Keratinocyte (primary cell): Measurements from ENCODE around the gene GAMT.

Experiments used
- EZH2 ChIP-seq: IDR thresholded peaks from one replicate; pipeline ENCODE4 v1.6.1; 2012; ENCODE audit warnings: inconsistent platforms, mild to moderate bottlenecking, low read length, moderate library complexity
- TF ChIP-seq, protein P1 (sequence below), 3 experiments: IDR thresholded peaks in 1 of 3; conservative IDR thresholded peaks in 1 of 3; optimal IDR thresholded peaks in 1 of 3; 2 replicates in 2 of 3; 3 replicates in 1 of 3; pipeline versions ENCODE3 to v1.5.1; 2011; ENCODE audit warnings: low read length in 3 of 3, mild to moderate bottlenecking in 3 of 3, moderate library complexity in 2 of 3, control low read depth in 1 of 3, inconsistent platforms in 1 of 3; ENCODE audit not compliant: insufficient read depth in 2 of 3; ENCODE audit errors: extremely low read depth in 1 of 3

- TF ChIP-seq EZH2 = no peak
- TF ChIP-seq, protein P1, sequence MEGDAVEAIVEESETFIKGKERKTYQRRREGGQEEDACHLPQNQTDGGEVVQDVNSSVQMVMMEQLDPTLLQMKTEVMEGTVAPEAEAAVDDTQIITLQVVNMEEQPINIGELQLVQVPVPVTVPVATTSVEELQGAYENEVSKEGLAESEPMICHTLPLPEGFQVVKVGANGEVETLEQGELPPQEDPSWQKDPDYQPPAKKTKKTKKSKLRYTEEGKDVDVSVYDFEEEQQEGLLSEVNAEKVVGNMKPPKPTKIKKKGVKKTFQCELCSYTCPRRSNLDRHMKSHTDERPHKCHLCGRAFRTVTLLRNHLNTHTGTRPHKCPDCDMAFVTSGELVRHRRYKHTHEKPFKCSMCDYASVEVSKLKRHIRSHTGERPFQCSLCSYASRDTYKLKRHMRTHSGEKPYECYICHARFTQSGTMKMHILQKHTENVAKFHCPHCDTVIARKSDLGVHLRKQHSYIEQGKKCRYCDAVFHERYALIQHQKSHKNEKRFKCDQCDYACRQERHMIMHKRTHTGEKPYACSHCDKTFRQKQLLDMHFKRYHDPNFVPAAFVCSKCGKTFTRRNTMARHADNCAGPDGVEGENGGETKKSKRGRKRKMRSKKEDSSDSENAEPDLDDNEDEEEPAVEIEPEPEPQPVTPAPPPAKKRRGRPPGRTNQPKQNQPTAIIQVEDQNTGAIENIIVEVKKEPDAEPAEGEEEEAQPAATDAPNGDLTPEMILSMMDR (optimal IDR thresholded peaks at IDR 0.05 in 1 of 3, IDR thresholded peaks at IDR 0.05 in 1 of 3, conservative IDR thresholded peaks at IDR 0.05 in 1 of 3; ENCODE audit: extremely low read depth in 1 of 3, insufficient read depth in 2 of 3, low read length in 3 of 3) = peak; percentile 32 to 52 (median 48)
Observed at GRCh38 chr19:1406774-1407527, 5.6 kb upstream of the GAMT start.
